ENCODE data around the gene HMGCR.

HMGCR gene

GRCh38 chr5:75374394-75374814, 37.4 kb downstream of the HMGCR start:
- Mint-ChIP-seq H3K27me3 (no peaks in the 10 kb centered on the region), H3K27ac (no peak overlapping the region), H3K4me3 (no peak overlapping the region), H3K36me3 (ENCODE audit: low read depth) (peaks cover 62% of the 10 kb centered on the region), H3K4me1 (ENCODE audit: low read depth) (no peaks in the 10 kb centered on the region), H3K9me3 (no peaks in the 10 kb centered on the region)
- intact Hi-C loops (cut with micrococcal nuclease) = no loop called here

GRCh38 chr5:75375414-75375813, 38.4 kb downstream of the HMGCR start:
- Mint-ChIP-seq H3K4me3 (no peak overlapping the region), H3K9me3 (no peaks in the 10 kb centered on the region), H3K4me1 (ENCODE audit: low read depth) (no peaks in the 10 kb centered on the region), H3K36me3 (ENCODE audit: low read depth) (peaks cover 67% of the 10 kb centered on the region), H3K27me3 (no peaks in the 10 kb centered on the region), H3K27ac (no peak overlapping the region)
- intact Hi-C loops (cut with micrococcal nuclease) = no loop called here

GRCh38 chr5:75380099-75380498, 43.1 kb downstream of the HMGCR start:
- no peaks in the 10 kb centered on the region for H3K27me3 Mint-ChIP-seq
- no peak overlapping the region for H3K4me3 Mint-ChIP-seq
- no peaks in the 10 kb centered on the region for H3K9me3 Mint-ChIP-seq
- intact Hi-C loops (cut with micrococcal nuclease) = loop anchor here (5.0 kb wide), 1 partner anchor 33 kb away; no protein-coding TSS in a partner anchor
- H3K36me3 Mint-ChIP-seq (ENCODE audit: low read depth) = peaks cover 72% of the 10 kb centered on the region
- H3K27ac Mint-ChIP-seq = no peak overlapping the region
- no peaks in the 10 kb centered on the region for H3K4me1 Mint-ChIP-seq (ENCODE audit: low read depth)

GRCh38 chr5:75381456-75381855, 44.4 kb downstream of the HMGCR start:
- Mint-ChIP-seq H3K9me3 (no peaks in the 10 kb centered on the region), H3K36me3 (ENCODE audit: low read depth) (peaks cover 63% of the 10 kb centered on the region), H3K27me3 (no peaks in the 10 kb centered on the region), H3K27ac (no peak overlapping the region), H3K4me1 (ENCODE audit: low read depth) (no peaks in the 10 kb centered on the region), H3K4me3 (no peak overlapping the region)
- intact Hi-C loops (cut with micrococcal nuclease) = loop anchor here (5.0 kb wide), 1 partner anchor 34 kb away; no protein-coding TSS in a partner anchor

- no peak overlapping the region for H3K4me3 Mint-ChIP-seq
- peaks cover 8% of the 10 kb centered on the region for H3K4me1 Mint-ChIP-seq (ENCODE audit: low read depth)
- intact Hi-C loops (cut with micrococcal nuclease) = loop anchor here (5.0 kb wide), 1 partner anchor 37 kb away; no protein-coding TSS in a partner anchor
- H3K27ac Mint-ChIP-seq = no peak overlapping the region
- H3K27me3 Mint-ChIP-seq = no peaks in the 10 kb centered on the region
- no peaks in the 10 kb centered on the region for H3K9me3 Mint-ChIP-seq
- peaks cover 76% of the 10 kb centered on the region for H3K36me3 Mint-ChIP-seq (ENCODE audit: low read depth)
Observed at GRCh38 chr5:75384218-75384617, 47.2 kb downstream of the HMGCR start.

- intact Hi-C loops (cut with micrococcal nuclease) = no loop called here
- Mint-ChIP-seq H3K36me3 (ENCODE audit: low read depth) (peaks cover 71% of the 10 kb centered on the region), H3K27ac (no peak overlapping the region), H3K4me3 (no peak overlapping the region), H3K4me1 (ENCODE audit: low read depth) (peaks cover 8% of the 10 kb centered on the region), H3K9me3 (no peaks in the 10 kb centered on the region), H3K27me3 (no peaks in the 10 kb centered on the region)
Observed at GRCh38 chr5:75387806-75388205, 50.8 kb downstream of the HMGCR start.

- Mint-ChIP-seq H3K36me3 (ENCODE audit: low read depth) (peaks cover 66% of the 10 kb centered on the region), H3K4me1 (ENCODE audit: low read depth) (peaks cover 8% of the 10 kb centered on the region), H3K27me3 (no peaks in the 10 kb centered on the region), H3K9me3 (no peaks in the 10 kb centered on the region), H3K27ac (no peak overlapping the region), H3K4me3 (no peak overlapping the region)
- intact Hi-C loops (cut with micrococcal nuclease) = no loop called here
Observed at GRCh38 chr5:75389430-75389829, 52.4 kb downstream of the HMGCR start.

- Mint-ChIP-seq H3K27me3 (no peaks in the 10 kb centered on the region), H3K36me3 (ENCODE audit: low read depth) (peaks cover 58% of the 10 kb centered on the region), H3K4me1 (ENCODE audit: low read depth) (no peaks in the 10 kb centered on the region), H3K27ac (no peak overlapping the region), H3K9me3 (no peaks in the 10 kb centered on the region), H3K4me3 (no peak overlapping the region)
- intact Hi-C loops (cut with micrococcal nuclease) = loop anchor here (10.0 kb wide), 1 partner anchor 290 kb away; no protein-coding TSS in a partner anchor
Observed at GRCh38 chr5:75395277-75395676, 58.3 kb downstream of the HMGCR start.

- Mint-ChIP-seq H3K36me3 (ENCODE audit: low read depth) (peaks cover 59% of the 10 kb centered on the region), H3K4me1 (ENCODE audit: low read depth) (no peaks in the 10 kb centered on the region), H3K27me3 (no peaks in the 10 kb centered on the region), H3K4me3 (no peak overlapping the region), H3K27ac (no peak overlapping the region), H3K9me3 (no peaks in the 10 kb centered on the region)
- intact Hi-C loops (cut with micrococcal nuclease) = no loop called here
Observed at GRCh38 chr5:75405296-75405695, 68.3 kb downstream of the HMGCR start.

Data from dendritic cell treated with granulocyte-macrophage colony-stimulating factor and Interleukin-4, amounts not matched to agents 40 ng/mL and 50 ng/mL, for 4 days (primary cell).